Neural cell (in vitro differentiated cells): ENCODE results near the gene FOXE1.

ENCODE experiments used
- EZH2 ChIP-seq: fragments of 200-600, 300-800 bp; shearing (Covaris generic), sonication (generic); IDR thresholded peaks from 2 replicates; pipeline ENCODE4 v1.6.1; 2014; ENCODE audit warnings: antibody characterized with exemption, low read length, borderline replicate concordance, mild to moderate bottlenecking; ENCODE audit not compliant: insufficient read depth, poor library complexity, severe bottlenecking
- MXI1 ChIP-seq: fragments of 450-650 bp; conservative IDR thresholded peaks from 2 replicates; pipeline ENCODE4 v1.6.1; 2014; ENCODE audit warnings: antibody characterized with exemption, mild to moderate bottlenecking; ENCODE audit not compliant: poor library complexity, severe bottlenecking

DNA sequence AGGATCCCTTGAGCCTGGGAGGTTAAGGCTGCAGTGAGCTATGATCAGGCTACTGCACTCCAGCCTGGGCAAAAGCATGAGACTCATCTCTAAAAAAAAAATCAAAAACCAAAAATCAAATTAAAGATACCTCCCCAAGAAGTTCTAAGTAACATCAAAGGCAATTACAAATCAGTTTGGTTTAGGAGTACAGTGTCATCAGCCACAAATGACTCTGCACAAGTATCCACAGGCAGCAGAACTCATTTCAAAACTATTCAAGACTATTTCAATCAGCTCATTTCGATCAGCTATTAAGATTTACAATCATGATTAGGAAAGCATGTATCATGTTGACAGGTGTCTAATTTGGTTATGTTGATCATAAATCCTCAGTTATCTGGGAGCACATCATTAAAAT, 50.2 kb downstream of the FOXE1 start:
- TF ChIP-seq EZH2, result no peak
- no peak for TF ChIP-seq MXI1
